HG02943 (cell line): Measurements from ENCODE around the gene AK5.

Source experiments
- ATAC-seq: cut with Tn5 transposase; IDR thresholded peaks from one replicate; pipeline ENCODE4 v1.9.1; 2021; ENCODE audit warnings: mild to moderate bottlenecking, low read depth, moderate library complexity; ENCODE audit not compliant: unreplicated experiment

Gene AK5, protein sequence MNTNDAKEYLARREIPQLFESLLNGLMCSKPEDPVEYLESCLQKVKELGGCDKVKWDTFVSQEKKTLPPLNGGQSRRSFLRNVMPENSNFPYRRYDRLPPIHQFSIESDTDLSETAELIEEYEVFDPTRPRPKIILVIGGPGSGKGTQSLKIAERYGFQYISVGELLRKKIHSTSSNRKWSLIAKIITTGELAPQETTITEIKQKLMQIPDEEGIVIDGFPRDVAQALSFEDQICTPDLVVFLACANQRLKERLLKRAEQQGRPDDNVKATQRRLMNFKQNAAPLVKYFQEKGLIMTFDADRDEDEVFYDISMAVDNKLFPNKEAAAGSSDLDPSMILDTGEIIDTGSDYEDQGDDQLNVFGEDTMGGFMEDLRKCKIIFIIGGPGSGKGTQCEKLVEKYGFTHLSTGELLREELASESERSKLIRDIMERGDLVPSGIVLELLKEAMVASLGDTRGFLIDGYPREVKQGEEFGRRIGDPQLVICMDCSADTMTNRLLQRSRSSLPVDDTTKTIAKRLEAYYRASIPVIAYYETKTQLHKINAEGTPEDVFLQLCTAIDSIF

DNA sequence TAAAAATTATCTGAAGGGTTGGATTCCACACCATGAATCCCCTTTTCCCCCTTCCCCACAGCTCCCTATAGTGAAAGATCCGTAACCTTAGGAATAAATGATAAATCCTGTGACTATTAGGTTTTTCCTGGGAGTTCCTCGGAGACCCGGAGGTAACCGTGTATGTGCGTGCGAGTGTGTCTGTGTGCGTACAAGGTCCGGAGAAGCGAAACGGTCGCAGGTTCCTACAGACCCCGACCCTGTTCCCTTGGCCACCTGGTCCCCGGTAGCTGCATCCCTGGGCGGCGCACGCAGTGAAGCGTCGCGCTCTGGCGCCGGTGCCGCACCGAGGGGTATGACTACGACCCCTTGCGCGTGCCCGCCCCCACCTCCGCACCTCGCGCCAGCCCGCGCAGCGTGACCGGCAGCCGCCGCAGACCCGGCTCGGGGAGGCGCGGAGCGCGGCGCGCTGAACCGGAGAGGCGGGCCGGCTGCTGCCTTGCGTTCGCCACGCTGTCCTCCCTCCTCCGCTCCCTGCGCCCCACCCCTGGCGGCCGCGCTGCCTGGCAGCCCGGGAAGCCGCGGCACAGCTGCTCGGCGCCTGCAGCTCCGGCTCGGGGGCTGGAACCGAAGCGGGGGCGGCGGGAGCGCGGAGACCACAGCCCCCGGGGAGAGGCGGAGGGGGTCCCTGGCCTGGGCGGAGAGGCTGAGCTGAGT is at the start of gene AK5:
Gene AK5 (plus strand): TSS at position 529 of the 696 bp plus-strand sequence. CDS start 295 bp downstream, outside the sequence.
- ATAC-seq, result no peak

DNA sequence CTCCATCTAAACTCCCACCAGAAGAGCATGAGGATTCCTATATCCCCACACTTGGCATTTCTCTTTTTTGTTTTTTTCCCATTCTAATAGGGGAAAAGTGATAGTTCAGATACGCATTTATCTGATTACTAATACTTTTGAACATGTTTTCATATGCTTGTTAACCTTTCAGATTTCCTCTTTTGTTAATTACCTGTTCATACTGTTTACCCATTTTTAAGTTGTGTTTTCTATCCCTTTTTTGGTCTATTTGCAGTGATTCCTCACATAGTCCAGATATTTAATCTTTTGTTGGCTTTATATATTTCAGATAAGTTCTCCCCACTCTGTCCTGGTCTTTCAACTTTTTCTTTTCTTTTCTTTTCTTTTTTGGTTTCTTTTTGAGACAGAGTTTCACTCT is 49.0 kb upstream of the AK5 start:
- no peak for ATAC-seq

DNA sequence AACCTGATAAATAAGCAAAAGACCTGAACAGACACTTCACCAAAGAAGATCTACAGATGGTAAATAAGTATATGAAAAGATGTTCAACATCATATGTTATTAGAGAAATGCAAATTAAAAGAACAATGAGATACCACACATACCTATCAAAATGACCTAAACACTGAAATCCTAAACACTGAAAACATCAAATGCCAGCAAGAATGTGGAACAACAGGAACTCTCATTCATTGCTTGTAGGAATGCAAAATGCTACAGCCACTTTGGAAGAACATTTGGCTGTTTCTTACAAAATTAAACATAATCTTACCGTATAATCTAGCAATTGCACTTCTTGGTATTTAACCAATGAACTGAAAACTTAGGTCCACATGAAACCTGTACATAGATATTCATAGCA is 47.7 kb upstream of the AK5 start:
- ATAC-seq, result no peak

DNA sequence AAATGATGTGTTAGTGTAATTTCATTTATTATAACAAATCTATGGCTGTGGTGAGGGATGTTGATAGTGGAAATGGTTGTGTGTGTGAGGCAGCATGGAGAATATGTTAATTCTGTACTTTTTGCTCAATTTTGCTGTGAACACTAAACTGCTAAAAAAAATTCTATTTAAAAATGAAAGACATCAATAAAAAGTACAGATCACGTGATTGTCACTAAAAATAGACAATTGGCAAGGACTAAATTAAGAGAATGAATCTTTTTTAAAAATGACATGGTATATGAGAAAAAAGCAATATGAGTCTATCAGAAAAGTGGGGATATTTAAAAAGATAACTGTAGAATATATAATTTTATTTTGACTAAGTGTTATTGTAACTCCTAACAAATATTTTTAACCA is 46.9 kb upstream of the AK5 start:
- ATAC-seq, result no peak

DNA sequence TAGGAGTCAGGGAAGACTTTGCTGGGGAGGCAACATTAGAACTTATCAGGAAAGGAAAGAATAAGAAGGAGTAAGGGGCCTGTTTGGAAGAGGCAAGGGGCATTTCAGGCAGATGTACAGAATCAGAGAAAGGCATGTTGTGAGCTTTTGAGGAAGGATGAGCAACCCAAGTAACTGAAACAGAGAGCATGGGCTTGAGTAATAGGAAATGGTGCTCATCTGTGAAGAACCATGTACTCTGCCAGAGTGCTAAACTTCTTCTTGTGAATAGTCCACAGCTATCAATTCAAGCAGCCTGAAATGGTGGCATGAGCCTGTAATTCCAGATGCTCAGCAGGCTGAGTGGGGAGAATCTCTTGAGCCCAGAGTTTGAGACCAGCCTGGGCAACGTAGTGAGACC is 43.4 kb upstream of the AK5 start:
- ATAC-seq, result no peak

DNA sequence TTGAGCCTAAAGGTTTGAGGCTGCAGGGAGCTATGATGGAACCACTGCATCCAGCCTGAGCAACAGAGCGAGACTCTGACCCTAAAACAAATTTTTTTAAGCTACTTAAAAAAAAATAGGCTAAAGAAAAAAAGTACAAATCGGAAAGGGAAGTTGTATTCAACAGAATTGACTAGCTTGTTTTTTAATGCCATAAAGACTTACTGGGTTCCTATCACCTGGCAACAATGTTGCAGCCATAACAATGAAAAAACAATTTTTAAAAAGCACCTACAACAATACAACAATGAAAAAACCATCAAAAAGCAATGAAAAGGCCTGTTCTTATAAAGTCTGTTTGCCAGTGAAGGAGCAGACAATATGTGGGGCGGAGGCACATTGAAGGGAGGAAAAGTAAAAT is 42.5 kb upstream of the AK5 start:
- ATAC-seq, result no peak

DNA sequence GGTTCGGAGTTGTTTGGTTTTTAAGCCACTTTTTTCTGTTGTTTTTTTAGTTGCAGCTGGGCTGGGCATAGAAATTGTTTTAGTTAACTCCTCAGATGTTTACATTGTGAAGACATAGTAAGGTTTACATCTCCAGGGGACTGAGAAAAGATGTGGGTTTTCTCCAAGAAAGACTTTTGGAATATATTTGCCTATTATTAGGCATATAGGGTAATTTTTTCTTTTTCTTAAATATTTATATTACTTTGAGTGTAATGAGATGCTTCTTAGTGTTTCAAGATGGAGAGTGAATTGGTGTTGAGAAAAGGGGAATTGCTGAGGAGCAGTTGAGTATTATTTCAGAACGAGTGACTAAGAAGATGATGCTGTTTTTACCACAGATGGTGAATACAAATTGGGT is 36.0 kb upstream of the AK5 start:
- no peak for ATAC-seq

DNA sequence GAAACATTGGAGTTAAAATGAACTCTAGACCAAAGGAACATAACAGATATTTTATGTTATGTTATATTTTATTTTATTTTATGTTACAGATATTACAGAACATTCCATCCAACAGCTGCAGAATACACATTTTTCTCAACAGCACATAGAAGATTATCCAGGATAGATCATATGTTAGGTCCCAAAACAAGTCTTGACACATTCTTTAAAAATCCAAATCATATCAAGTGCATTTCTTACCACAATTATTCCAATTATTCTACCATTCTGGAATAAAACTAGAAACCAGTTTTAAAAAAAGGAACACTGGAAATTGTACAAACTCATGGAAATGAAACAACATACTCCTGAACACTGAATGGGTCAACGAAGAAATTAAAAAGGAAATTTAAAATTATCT is 31.7 kb upstream of the AK5 start:
- ATAC-seq, result no peak

DNA sequence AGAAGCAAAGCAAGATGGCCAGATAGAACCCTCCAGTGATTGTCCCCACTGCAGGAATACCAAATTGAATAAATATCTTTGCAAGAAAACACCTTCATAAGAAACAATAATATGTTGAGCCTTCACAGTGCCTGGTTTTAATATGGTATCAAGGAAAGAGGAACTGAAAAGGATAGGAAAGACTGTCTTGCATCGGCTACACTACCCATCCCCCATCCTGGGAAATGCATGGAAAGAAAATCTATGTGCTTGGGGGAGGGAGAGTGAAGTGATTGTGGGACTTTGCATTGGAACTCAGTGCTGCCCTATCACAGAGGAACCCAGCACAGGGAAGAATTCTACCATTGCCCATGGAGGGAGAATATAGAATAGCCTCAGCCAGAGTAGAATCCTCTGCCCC is 28.6 kb upstream of the AK5 start:
- ATAC-seq, result no peak

DNA sequence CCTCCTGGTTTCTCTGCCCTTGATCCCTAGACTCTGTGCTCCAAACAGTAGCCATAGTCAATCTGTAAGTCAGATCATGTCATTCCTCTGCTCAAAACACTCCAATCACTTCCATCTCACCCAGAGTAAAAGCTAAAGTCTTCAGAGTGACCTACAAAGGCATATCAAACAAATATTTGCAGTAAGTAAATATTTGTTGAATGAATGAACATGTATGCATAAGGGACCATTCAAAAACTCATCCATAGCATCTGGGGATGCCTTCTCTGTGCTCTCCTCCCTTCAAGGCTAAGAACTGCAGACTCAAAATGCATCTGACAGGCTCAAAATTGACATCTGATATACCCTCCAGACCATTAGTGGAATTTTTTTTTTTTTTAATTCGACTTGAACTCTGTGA is 18.1 kb upstream of the AK5 start:
- ATAC-seq, result no peak

DNA sequence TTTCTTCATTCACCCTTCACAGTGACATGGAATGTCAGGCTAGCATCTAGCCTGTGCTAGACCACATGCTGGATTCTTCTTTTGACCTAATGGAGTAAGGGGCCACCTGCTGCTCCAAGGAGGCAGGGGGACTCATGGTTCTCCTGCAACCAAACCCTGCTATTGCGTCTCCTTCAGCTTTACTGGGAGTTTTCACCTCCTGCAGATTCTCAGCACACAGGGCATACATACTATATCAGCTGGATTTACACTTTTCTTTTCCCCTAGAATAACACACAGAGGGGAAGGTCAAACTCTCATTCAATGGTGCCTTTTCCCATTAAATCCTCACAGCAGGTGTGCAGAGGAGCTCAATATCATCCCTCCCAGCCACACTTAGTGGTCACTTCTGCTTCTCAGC is 16.6 kb upstream of the AK5 start:
- no peak for ATAC-seq

DNA sequence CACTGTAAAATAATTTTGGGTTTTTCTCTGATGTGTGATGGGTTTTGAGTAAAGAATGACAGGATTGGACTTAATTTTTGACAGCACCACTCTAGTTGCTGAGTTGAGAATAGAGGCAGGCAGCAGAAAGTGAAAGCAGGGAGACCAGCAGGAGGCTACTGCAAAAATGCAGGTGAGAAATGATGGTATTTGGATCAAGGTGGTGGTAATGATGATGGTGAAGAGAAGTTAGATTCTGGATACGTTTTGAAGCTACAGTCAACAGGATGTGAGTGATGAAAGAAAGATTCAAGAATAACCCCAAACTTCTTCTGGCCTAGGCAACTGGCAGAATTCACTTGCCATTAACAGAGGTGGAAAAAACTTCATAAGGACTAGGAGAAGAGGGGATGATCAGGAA is 14.8 kb upstream of the AK5 start:
- ATAC-seq, result no peak

DNA sequence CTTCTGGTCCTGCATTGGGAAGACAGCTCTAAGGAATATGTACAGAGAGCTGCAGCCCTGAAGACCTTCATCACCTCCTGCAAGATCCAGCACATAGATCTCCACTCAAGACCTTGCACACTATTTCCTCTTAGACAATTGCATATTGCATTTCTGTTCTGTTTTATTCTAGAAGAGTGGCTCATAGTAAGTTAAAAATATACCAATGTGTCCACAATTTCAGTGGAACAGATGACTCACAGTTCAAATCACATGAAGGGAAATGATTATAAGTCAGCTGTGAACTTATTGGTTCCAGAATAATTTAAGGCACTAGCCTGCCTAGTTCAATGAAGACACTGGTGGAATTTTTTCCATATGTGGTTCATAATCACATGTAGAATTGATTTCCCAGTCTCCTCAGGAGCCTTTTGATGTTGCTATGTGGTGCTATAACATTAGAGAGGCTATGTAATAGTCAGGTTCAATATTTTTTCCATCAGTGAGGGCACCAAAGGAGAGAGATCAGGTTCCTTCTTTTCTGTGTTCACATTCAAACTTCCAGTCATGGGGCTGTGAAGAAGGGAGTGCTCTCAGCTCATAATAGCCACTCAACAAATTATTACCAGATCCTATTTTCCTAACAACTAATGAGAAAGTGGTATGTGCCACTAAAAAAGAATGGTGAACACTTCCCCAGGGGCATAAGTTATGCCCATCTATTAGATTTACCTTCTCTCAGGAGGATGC is 9.8 kb upstream of the AK5 start:
- no peak for ATAC-seq

DNA sequence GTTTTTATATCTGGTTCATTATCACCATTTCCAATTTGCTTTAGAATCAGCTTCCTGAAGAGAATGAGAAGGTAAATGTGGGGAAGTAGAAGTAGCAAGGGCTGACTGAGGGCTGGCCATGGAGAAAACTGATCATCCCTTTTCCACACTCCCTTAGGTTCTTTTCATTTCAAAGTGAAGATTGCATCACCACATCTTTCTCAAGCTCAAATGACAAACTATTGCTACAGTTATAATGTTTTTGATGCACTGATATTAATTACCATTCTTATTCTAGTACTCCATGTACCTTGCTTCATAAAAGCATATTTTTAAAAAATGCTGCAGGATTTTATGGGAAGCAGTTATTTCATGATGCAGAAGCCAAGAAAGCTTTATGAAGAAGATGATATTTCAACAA is 7.9 kb upstream of the AK5 start:
- ATAC-seq, result no peak

DNA sequence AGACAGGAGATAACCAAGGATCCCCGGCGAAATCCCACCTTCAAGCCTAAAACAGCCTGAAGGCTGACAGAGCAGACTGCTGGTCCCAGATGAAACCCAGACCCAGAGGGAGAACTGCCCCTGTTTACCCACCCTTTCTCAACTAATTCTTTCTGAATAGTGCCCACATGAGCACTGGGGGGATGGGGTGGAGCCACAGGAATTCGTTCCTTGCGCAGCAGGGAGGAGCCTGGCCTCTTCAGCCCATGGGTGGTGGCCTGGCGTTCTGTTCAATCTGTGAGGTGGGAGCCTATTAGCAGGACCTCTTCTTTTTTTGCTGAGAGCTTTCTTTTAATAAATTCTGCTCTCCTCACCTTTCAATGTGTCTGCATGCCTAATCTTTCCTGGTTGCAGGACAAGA is 6.6 kb upstream of the AK5 start:
- no peak for ATAC-seq

DNA sequence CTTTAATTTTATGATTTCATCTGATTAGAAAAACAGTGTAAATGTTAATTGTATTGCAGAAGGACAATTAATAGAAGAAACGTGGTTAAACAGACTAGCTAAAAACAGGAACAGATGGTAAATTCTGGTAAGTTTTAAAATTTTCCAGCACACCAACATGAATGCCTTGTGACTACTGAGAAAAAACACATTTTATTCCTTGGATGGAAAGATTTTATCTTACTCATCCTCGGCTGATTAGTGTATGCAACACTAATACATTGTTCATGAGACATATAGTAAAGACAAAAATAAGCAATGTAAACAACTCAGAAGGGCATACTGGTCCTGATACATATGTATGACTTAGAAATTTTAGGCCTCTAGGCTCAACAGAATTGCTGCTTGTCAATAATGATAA is 4.9 kb upstream of the AK5 start:
- ATAC-seq, result no peak

DNA sequence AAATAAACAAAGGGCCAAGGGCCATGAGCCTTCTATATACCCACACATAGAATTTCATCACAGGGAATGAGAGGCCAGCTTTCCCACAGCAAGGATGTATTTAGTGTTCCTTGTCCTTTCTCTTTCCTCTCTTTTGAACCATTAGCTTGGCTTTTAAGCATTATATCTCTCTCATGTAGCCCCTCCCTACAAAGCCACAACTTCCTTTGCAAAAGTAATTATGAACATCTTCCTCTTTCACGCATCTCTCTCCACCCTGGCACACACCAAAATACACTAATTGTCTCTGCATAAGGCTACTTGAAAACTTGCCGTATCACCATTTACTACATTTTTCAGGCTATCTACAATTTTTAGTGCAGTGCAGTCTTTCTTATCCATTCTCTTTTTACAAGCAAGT is 1.9 kb upstream of the AK5 start:
- no peak for ATAC-seq

DNA sequence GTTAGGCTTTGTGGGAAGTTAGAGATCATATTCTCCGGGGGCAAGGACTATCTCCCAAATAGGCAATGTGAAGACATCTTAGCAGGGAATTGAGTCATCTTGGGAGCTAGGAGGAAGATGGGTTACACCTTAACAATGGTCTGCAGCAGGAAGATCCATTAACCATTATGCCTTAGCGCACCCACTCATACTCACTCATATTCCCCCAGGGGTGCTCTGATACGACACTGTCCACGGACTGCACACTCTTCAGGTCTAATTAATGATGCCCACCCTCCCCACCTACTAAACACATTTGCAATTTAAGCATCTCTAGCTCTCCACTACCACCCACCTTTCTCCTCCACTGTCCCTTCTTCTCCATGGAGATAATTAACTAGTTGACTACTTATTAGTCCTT is 857 bp upstream of the AK5 start:
- ATAC-seq, result no peak

DNA sequence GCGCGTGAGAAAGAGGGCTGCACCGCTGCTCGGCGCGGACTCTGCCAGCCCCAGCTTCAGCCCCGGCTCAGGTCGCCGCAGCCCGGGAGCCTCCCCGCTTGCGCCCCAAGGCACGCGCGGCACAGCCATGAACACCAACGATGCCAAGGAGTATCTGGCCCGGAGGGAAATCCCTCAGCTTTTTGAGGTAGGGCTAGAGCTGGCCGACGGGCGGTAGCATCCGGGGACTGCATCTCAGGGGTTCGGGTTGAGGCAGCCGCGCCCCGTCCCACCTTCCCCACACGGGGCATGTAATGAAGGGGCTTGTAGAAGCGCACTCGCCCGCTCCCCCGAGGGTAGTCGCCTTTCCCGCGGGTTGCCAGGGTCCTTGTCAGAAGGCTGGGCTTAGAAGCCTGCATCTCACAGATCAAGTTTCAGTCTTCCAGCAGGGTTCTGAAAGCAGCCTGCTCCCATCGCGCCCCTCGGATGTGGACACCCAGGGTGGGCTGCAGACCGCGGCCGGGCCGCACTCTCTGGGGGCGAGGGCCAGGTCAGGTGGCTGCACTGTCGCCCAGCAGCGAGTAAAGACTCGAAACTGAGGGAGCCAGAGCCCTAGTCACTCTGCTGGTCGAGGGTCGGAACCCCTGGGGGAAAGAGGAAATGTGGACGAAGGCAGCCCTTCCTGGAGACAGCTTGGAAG is 507 bp downstream of the AK5 start:
- no peak for ATAC-seq

DNA sequence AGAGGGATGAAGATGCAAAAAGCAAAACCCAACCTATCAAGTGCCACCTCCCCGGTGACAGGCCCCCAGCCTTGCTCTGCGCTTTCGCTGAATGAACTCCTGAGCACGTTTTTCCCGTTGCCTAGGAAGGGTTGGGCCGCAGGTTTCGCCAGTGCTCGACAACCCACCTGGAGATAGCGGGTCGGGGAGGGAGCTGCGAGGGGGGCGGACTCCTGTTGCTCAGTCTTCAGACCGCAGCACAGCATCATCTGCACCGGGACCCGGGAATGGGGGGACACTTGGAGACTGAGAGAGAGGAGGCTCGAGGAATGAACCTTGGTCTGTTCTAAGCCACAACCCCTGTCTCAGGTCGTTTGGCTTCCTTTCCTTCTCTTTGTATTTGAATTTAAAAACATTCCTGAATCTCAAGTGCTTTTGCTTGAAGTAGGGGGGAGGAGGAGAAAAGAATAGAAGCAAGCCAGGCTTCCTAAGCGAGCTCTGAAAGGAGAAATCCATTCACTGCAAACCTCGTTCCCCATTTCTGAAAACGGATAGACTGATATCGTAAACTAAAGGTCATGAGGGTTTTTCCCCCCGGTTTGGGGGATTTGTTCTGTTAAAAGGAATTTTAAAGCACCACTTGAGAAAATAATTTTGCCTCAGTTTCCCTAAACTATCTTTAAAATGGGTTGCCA is 1.2 kb downstream of the AK5 start:
- no peak for ATAC-seq
